Cortex of kidney (tissue), 1 donor: ENCODE data around the gene MYO16.

Experiments
- DNase-seq: peaks from one replicate; lab custom pipeline; 2025; lab: John Stamatoyannopoulos, UW

MYO16 gene

DNA sequence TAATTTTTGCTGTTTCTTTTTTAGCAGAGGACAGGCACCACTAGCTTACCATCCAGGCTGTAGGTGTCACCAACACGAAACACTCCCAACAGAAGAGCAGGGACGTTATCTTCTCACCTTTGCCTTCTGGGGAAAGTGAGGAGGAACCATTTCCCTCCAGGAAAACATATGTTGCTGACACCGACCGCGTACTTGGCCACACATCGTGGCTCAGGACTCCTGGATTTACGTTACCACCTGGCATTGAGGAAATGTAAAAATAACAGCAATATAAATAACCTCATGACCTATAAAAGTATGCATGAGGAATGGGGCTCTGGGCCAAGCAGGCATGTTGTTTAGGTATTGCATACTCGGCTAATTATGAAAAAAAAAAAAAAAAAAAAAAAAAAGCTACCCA is 525.1 kb downstream of the MYO16 start:
- DNase-seq, result no peak

DNA sequence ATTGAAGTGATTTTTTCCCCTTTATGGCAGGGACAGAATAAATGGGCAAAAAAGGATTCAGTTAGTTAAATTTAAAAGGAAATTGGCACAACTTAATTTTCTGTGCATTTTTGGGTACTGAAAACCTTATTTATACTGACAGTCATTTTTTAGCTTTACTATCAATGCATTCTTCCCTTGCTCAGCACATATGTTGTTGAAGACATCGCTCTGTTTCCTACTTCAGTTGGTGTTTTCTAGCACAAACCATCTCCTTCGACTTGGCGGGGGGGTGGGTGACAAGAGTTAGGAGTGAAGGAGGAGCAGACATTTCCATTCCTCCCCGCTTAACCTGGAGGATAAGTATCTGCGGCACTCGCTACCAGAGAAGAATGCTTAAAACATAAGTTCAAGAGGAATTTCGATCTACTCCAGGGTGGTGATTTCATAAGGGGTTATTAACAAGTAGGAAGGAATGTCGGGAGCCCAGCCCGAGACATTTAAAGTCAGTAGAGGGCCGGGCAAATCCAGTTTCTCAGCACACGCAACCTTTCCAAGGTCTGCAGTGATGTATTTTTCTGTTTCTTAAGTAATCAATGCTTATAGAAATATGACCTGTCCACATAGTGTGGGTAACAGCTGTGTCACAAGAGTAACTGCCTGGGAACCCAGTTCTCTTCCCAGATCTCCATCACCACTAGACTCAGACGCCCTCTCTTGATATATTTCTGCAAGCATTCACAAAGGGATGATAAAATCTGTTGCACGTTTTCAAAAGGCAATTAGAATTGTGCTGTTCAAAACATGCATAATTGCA is 525.8 kb downstream of the MYO16 start:
- no peak for DNase-seq

DNA sequence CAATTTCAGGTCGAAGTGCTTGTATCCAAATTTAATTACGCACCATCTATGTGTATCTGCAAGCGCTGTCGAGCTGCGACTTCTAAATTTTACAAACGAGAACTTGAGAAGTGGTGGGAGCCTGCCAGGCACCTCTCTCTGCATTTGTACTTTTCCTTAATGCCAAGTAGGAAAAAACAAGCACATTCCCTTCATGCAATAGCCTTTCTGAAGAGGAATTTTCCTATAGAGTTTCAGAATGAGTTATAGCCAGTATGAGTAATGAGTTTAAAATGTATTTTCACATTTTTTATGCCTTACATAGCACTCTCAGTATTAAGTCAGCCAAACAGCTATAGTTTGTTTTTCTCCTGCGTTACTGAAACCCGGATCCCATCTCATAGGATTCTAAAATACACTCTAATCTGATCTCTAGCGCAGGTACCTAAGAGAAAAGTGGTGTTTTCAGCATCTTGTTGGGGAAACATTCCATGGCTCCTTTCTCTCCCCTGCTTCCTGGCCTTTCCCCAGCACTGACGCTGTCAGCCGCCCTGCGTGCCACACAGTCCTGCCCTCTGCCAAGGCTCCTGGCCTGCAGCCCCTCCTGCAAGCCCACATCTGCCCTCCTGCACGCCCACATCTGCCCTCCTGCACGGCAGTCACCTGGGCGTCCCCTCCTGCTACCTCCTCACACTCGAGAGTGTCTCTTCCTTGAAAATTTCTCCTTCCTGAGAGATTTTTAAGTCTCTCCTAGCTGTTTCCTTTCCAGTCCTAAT is 526.9 kb downstream of the MYO16 start:
- DNase-seq, result no peak

DNA sequence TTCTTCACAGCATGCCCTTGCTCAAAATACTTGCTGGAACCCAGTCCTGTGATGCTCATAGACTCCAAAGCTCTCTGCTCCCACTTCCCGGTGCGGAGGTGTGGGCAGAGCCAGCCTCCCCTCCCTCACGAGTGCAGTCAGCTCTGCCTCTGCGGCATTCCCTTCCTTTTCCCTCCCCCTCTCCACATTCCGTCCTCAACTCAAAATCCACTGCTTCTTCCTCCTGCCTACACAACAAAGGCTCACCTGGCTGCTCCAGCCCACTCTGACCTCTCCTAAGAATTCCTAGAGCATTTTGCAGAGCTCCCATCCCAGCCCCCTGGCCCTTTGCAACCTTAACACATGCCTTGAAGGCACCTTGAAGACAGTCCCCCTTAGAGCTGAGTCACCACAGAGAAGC is 527.9 kb downstream of the MYO16 start:
- no peak for DNase-seq

DNA sequence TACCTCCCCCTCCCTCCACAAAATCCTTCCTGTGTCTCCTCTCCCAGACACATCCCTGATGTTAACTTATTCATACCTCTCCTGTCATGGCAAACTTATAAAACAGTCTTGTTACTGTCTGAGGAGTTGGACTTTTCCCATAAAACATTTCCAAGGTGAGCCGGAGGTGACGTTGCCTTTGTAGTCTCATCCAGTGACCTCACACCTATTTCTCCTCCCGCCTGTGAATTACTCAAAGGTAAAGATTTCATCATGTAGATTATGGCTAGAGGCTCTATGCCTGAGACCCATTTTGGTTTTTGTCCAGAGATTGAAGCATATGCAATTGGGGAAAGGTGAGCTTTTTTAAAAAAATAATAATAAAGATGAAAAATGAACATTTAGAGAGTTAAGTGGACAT is 529.0 kb downstream of the MYO16 start:
- DNase-seq, result no peak

DNA sequence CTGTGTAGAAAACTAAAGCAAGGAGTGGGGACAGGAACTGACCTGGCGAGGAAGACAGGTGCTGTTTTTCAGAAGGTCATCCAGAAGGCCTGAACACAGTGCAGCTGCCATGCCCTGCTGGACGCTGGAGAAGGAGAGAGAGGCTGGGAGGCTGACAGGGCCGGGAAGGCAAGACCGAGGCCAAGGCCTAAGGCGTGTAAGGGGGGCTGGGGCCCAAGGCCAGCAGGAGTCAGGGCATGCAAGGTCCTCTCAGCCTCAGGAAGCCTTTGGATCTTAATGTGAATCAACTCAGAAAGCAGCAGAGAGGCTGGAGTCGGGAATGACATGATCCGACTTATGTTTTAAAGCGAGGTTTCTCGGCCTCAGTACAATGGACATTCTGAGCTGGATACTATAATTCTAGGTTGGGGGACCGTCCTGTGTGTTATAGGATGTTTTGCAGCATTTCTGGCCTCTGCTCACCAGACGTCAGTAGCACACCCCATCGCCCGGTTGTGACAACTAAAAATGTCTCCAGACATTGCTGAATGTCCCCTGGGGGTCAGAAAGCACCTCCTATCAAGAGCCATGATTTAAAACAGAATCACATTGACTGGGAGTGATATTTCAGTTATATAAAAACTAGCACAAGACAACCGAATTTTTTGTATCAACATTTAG is 530.4 kb downstream of the MYO16 start:
- no peak for DNase-seq

DNA sequence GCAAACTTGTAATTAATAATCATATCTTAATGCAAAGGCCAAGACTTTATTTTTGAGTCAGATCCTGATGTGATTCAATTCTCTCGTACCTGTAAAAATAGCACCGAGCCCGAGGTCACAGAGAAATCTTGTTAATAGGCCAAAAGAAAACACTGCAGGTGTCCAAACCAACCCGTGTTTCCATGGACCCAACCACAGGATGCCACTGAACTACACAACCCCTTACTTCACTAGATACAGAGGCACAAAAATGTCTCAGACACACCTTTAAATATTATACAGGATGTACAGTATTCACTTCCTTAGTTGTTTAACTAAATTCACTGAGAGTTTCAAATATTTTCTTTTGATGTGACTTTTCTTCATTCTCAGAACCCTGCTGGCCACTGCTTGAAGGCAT is 530.9 kb downstream of the MYO16 start:
- DNase-seq, result no peak

DNA sequence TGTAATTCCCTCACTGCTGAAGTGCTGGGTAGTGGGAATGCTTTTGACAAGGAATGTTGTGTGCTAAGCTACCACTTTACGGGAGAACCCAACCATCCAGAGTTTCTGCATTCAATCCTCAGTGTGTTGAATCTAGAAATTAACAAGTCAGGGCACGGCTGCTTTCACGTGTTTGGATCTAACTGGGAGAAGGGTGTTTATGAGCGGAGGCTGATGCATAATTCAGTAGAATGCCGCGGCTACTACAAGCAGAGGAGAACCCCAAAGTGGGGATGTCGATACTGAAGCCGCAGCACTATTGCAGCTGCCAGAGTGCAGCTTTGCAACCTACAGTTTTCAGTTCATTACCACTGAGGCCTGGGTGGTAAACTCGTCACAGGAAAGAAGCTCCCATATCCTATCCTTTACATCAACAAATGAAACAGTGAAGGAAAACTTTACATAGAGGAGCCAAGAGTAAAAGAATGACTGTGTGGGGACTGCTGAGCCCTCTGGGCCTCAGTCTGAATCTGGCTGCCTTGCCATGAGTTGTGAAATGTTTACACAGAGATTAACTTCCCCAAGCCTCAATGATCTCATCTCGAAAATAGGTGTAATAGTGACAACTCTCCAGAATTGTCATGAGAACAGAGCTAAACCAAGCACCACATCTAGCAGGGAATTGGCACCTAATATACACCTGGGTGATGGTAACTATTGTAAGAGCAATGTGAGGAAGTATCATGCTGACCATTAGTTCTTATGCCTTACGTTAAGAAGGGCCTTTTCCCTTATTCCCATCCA is 531.7 kb downstream of the MYO16 start:
- no peak for DNase-seq

DNA sequence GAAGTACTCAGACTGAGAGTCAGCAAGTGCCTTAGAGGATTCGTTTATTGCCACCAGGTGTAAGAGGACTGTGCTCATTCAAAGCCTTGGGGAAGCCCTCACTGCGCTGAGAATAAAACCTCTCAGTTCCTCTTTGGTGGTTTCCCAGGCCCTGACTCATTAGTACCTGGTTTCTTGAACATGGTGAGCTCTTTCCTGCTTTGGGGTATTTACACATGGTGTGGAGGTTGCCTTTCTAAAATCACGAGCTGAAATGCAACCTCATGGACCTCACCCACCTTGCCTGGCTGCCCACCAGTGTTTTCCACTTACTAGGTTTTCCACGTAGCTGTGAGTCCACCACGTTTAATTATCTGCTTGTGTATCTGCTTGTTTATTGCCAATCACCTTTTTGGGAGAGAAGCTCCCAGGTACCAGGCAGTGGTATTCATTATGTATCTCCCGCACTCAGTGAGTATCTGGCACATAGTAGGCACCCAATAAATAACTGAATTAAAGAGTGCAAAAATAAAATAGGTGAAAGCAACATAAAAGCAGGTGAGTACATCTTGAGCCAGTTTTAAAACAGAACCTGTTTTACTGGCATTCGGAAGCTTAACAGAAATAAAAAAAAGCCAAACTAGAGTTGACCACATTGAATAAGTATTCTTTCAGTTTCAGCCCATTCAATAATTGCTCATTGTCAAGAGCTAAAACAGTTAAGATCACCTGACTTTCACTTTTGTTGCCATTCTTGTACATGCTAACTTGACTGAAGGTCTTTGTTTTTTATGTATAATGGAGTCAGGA is 533.0 kb downstream of the MYO16 start:
- DNase-seq, result no peak

DNA sequence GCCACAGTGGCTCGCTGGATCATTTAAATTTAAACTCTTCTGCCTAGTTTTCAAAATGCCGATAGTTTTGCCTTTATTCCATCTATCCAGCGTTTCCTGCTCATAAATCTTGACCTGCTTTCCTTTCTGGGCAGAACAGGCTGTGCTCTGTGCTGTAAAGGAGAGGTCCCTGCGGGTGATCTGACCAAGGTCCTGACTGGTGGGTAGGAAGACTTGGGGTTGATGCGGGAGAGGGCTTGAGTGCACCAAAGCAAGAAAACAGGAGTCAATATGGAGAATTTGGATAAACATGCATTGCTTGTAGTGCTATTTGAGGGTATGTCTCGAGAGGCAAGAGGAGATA is 533.6 kb downstream of the MYO16 start:
- no peak for DNase-seq

DNA sequence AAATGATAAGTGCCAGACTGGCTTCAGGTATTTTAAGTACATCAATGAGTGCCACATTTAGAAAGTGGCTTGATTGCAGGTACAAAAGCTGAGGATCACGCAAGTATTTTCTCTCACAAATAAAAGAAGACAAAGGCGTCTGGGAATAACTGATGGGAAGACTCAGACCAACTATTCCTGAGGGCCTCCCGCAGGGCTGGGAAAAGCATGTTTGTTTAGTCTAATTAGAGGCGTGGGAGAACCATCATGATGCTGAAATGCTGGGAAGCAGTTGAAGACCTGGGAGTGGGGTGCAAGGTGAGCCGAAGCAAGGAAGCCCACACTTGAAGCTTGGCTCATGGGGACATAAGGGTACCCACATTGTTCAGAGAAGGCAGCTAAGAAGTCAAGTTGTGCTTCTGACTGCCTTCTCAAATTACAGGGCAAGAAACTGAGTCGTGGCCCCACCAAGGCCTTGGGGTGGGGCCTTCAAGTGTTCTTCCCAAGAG is 536.0 kb downstream of the MYO16 start:
- DNase-seq, result no peak

DNA sequence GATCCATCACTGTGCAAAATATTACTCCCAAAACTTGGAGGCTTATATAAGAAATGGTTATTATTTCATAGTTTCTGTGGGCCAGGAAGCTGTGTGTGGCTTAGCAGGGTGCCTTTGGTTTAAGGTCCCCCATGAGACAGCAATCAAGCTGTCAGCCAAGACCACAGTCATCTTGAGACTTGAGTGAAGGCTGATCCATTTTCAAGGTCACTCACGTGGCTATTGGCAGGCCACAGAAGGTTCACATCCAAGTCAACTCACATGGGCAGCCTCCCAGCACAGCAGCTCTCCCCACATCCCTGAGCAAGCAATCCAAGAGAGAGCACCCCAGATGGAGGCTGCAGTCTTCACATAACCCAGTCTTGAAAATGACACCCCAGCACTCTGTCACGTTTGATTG is 537.4 kb downstream of the MYO16 start:
- no peak for DNase-seq

DNA sequence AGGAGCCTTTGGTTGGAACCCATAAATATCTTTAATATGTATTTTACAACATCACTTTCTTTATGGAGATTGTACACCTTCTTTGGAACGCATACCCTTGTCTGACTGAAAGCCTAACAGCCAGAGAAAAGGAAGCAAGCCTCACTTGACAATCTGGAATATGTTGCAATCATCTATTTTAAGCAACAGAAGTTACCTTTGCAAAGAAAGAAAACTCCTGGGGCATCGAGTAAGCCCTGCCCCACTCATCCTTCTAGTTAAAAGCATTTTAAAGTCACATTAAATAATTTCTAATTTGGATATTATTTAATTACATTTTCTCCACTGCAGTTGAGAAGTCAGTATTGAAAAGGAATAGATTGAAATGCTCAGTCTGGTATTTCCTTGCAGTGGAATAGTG is 542.7 kb downstream of the MYO16 start:
- DNase-seq, result no peak

DNA sequence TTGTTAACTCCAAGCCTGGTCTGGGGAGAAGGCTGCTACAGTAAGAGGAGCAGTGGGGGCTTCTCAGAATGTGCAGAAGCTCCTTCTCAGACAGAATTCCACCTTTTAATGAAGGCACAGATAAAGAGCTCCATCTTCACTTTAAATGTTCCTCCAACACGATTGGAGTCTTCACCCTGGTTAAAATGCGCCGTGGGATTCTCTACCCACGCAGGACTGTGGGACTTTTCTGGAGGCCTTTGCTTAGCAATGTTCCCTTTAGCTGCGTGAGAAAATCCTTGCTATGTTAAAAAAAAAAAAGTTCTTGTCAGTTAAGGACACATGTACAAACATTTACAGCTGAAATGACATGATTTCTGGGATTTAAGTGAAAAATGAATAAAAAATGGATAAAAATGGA is 546.3 kb downstream of the MYO16 start:
- DNase-seq, result no peak

DNA sequence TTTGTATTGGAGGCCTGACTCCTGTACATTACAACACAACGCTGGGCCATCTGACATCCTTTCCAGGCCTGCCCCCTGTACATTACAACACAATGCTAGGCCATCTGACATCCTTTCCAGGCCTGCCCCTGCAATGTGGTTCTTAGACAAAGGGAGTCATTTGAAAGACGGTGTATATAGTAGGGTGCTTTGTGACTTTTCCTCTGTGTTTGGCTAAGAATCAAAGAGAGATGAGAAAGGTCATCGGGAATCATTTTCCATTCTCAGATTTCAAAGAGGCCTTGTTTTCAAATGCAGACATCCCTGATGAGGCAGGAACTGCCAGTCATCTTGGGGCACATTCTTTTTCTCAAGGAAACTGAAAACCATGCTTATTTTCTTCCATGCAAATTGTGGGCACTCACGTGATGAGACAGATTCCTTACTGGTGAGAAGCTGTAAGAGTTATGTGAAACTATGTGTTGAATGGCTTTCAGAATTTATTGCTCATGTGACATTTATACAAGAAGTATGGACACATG is 551.6 kb downstream of the MYO16 start:
- no peak for DNase-seq

DNA sequence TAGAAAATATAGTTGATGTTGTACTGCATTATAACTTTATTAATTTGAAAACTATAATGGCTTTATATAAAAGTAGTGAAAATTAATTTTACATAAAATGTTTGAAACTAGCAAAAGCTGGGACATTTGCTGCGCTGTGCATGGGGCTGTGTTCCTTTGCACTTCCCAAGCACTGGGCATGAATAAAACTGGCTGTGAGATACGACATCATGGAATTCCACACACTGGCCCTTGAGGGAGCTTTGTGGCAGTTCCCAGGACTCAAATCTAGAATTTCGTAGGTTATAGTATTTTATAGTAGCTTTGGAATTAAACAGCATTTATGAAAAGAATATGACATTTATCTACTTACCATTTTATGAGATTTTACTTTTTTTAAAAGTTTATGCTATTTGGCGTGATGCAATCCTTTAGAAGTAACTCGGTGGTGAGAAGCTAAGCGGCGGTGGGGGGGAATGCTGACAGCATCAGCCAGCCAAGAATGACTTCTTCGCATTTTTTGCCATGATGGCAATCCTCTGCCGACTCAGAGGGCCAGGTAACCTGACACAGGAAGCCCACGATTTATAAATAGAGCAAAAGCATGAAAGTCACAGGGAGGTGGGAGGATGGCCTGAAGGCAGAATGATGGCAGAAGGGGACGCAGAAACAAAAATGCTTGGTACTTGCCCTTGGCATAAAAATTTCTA is 553.5 kb downstream of the MYO16 start:
- DNase-seq, result no peak

DNA sequence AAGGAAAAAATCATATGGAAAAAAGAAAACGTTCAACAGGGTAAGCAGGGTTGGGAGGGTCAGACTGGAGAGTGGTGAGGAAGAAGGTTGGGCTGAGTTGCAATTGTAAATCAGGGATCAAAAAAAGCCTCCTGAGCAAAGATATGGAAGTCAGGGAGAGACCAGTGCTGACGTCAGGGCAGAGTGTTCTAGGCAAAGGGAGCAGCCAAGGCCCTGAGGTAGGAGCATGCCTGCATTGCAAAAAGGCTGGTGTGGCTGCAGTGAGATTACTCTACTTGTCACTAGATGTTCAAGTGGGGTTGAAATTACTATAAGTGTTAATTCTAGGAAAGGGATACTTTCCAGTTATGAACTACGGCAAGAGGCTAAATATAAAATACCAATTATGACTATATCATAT is 562.0 kb downstream of the MYO16 start:
- DNase-seq, result no peak

DNA sequence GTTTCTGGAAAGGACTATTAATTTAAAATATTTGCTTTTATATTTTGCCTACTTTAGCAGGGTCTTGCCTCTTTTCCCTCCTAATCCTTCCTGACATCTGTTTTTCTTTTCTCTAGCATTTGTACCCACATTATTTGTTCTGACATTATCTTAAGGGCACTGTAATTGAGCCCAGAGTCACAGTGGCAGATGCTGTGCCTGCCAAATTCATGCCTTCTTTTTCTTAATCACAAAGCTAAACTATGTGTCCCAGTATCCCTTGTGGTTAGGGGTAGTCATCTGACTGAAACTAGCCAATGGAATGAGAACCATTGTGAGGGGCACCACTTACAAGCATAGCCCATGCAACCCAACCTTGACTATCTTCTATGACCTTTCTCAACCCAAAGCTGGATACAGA is 562.9 kb downstream of the MYO16 start:
- DNase-seq, result no peak

DNA sequence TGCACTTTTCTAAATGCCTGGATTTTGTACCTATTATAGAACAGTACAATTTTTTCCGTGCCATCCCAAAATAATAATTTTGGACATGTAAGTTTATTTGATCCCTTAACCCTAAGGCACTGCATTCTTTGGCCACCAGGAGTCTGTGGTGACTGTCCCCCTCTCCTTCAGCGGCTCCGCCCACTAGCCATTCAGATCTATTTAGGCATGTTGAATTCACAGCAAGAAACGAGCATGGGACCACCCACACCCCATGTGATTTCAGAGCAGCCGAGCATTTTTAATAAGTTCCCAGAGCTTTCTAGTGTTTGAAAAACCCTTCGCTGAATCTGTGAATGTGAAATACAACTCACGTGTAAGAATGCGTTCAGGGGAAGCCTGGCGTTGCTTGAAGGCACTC is 567.5 kb downstream of the MYO16 start:
- no peak for DNase-seq

DNA sequence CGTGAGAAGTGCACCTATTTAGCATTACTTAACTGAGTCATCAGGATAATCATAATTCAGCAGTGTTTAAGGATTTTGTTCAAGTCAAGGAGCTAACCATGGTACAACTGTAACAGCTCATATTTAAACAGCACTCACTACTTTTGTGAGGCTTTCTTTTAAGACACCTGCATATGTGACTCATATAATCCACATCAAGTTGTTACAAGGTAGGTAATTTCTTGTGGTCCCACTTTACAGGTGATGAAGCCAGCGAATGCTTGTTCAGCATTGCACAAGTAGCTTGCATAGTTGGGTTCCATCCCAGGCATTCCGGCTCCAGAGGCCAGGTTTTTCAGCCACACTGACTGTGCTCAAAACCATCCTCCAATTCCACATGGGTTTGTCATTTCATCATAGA is 569.2 kb downstream of the MYO16 start:
- DNase-seq, result no peak

DNA sequence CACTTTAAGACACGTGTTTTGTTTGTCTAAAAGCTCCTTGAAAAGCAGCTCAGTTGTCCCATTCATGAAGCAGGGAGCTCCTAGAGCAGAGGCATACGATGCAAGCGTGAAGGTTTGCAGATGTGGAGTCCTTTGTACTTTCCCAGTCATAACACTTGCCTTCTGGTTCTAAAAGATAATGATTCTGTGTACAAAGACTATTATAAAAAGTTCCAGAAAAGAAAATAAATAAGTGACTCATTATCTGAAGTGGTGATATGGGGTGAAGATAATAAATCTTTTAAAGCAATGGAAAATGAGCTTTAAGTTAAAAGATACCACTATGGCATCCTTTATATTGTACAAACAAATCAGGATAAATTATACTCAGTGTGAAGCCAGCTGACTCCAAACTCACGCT is 569.9 kb downstream of the MYO16 start:
- DNase-seq, result no peak
